GM21381 (cell line): ENCODE measurements around the gene FBP1.
A peak's percentile ranks its signal among the peaks of the same experiment; 100 is the strongest.

Source experiments
- ATAC-seq: cut with Tn5 transposase; IDR thresholded peaks from one replicate; pipeline ENCODE4 v1.9.1; 2021; ENCODE audit warnings: mild to moderate bottlenecking, moderate library complexity; ENCODE audit not compliant: unreplicated experiment

Gene FBP1

GRCh38 chr9:94657021-94657725 lies 17.9 kb upstream of the FBP1 start:
- no peak for ATAC-seq

- ATAC-seq: peak; percentile 95
Measured at GRCh38 chr9:94656200-94656599, 16.9 kb upstream of the FBP1 start.

GRCh38 chr9:94655739-94656138 lies 16.4 kb upstream of the FBP1 start:
- ATAC-seq: peak; percentile 12

GRCh38 chr9:94654165-94654894 lies 15.0 kb upstream of the FBP1 start:
- no peak for ATAC-seq

GRCh38 chr9:94650949-94651348 lies 11.6 kb upstream of the FBP1 start:
- ATAC-seq: no peak

- no peak for ATAC-seq
Measured at GRCh38 chr9:94649100-94649819, 9.9 kb upstream of the FBP1 start.

- ATAC-seq: no peak
Measured at GRCh38 chr9:94648185-94648584, 8.9 kb upstream of the FBP1 start.

- no peak for ATAC-seq
Measured at GRCh38 chr9:94645901-94646300, 6.6 kb upstream of the FBP1 start.

- ATAC-seq: no peak
Measured at GRCh38 chr9:94644543-94644942, 5.2 kb upstream of the FBP1 start.

GRCh38 chr9:94643741-94644140 lies 4.4 kb upstream of the FBP1 start:
- no peak for ATAC-seq

GRCh38 chr9:94643176-94643575 lies 3.9 kb upstream of the FBP1 start:
- no peak for ATAC-seq

- no peak for ATAC-seq
Measured at GRCh38 chr9:94642501-94642900, 3.2 kb upstream of the FBP1 start.

GRCh38 chr9:94639999-94640376 lies 670 bp upstream of the FBP1 start:
- no peak for ATAC-seq

- no peak for ATAC-seq
Measured at GRCh38 chr9:94638335-94639060, 820 bp downstream of the FBP1 start.

GRCh38 chr9:94632737-94633136 lies 6.6 kb downstream of the FBP1 start:
- no peak for ATAC-seq

- ATAC-seq: no peak
Measured at GRCh38 chr9:94631599-94631998, 7.7 kb downstream of the FBP1 start.

GRCh38 chr9:94630833-94631232 lies 8.5 kb downstream of the FBP1 start:
- ATAC-seq: no peak

GRCh38 chr9:94630281-94630680 lies 9.0 kb downstream of the FBP1 start:
- no peak for ATAC-seq

- ATAC-seq: no peak
Measured at GRCh38 chr9:94627287-94627686, 12.0 kb downstream of the FBP1 start.

GRCh38 chr9:94625835-94626234 lies 13.5 kb downstream of the FBP1 start:
- no peak for ATAC-seq

GRCh38 chr9:94624629-94625028 lies 14.7 kb downstream of the FBP1 start:
- no peak for ATAC-seq
